ENCODE measurements around the gene SLC14A1.

Gene SLC14A1

GRCh38 chr18:45723567-45724355 is at the start of gene SLC14A1:
Gene SLC14A1, plus strand, starts transcription at chr18:45724181. Its CDS starts 6,140 bp downstream, at chr18:45730321.
- no peak within 1 kb of the TSS for H3K4me3 ChIP-seq (ENCODE audit: insufficient read length, low read depth)
- no peak for DNase-seq (ENCODE audit: low read depth, low spot score)
- H3K36me3 ChIP-seq (ENCODE audit: insufficient read depth, insufficient read length, low read length) = no peaks in the 10 kb centered on the region

GRCh38 chr18:45677276-45677807 is 46.6 kb upstream of the SLC14A1 start:
- no peaks in the 10 kb centered on the region for H3K36me3 ChIP-seq (ENCODE audit: insufficient read depth, insufficient read length, low read length)
- no peaks in the 10 kb centered on the region for H3K9me3 ChIP-seq (ENCODE audit: insufficient read depth, low read length)
- H3K9ac ChIP-seq (ENCODE audit: insufficient read length, low read depth) = no peak overlapping the region
- no peak overlapping the region for H3K4me3 ChIP-seq (ENCODE audit: insufficient read length, low read depth)
- H3K27me3 ChIP-seq (ENCODE audit: insufficient read depth, insufficient read length) = no peaks in the 10 kb centered on the region
- DNase-seq (ENCODE audit: low read depth, low spot score) = no peak
- TF ChIP-seq YY1 (IDR thresholded peaks at IDR 0.05; ENCODE audit: insufficient read depth, insufficient read length) = no peak
- no peak for TF ChIP-seq ZNF274 (IDR thresholded peaks at IDR 0.05; ENCODE audit: low read depth, low read length)
- no peak for TF ChIP-seq SUZ12 (IDR thresholded peaks at IDR 0.05; ENCODE audit: extremely low read depth, insufficient read depth, insufficient read length)
- H3K4me1 ChIP-seq (ENCODE audit: insufficient read depth, insufficient read length) = no peaks in the 10 kb centered on the region

More at GRCh38 chr18:45723567-45724355, at the start of gene SLC14A1:
- H3K4me1 ChIP-seq (ENCODE audit: insufficient read depth, insufficient read length) = no peaks in the 10 kb centered on the region
- TF ChIP-seq YY1 (IDR thresholded peaks at IDR 0.05; ENCODE audit: insufficient read depth, insufficient read length) (no peak), SUZ12 (IDR thresholded peaks at IDR 0.05; ENCODE audit: extremely low read depth, insufficient read depth, insufficient read length) (no peak), ZNF274 (IDR thresholded peaks at IDR 0.05; ENCODE audit: low read depth, low read length) (no peak)
- H3K27me3 ChIP-seq (ENCODE audit: insufficient read depth, insufficient read length) = no peaks in the 10 kb centered on the region
- no peak within 1 kb of the TSS for H3K9ac ChIP-seq (ENCODE audit: insufficient read length, low read depth)
- no peaks in the 10 kb centered on the region for H3K9me3 ChIP-seq (ENCODE audit: insufficient read depth, low read length)

- DNase-seq (ENCODE audit: low read depth, low spot score) = no peak
- Histone ChIP-seq H3K4me1 (ENCODE audit: insufficient read depth, insufficient read length) (no peaks in the 10 kb centered on the region), H3K9ac (ENCODE audit: insufficient read length, low read depth) (no peak overlapping the region), H3K4me3 (ENCODE audit: insufficient read length, low read depth) (no peak overlapping the region), H3K27me3 (ENCODE audit: insufficient read depth, insufficient read length) (no peaks in the 10 kb centered on the region), H3K9me3 (ENCODE audit: insufficient read depth, low read length) (no peaks in the 10 kb centered on the region), H3K36me3 (ENCODE audit: insufficient read depth, insufficient read length, low read length) (no peaks in the 10 kb centered on the region)
- no peak for TF ChIP-seq YY1 (IDR thresholded peaks at IDR 0.05; ENCODE audit: insufficient read depth, insufficient read length)
- TF ChIP-seq SUZ12 (IDR thresholded peaks at IDR 0.05; ENCODE audit: extremely low read depth, insufficient read depth, insufficient read length) = no peak
- no peak for TF ChIP-seq ZNF274 (IDR thresholded peaks at IDR 0.05; ENCODE audit: low read depth, low read length)
Observed at GRCh38 chr18:45678441-45678840, 45.5 kb upstream of the SLC14A1 start.

GRCh38 chr18:45678850-45679249 is 45.1 kb upstream of the SLC14A1 start:
- Histone ChIP-seq H3K9ac (ENCODE audit: insufficient read length, low read depth) (no peak overlapping the region), H3K27me3 (ENCODE audit: insufficient read depth, insufficient read length) (no peaks in the 10 kb centered on the region), H3K36me3 (ENCODE audit: insufficient read depth, insufficient read length, low read length) (no peaks in the 10 kb centered on the region), H3K4me3 (ENCODE audit: insufficient read length, low read depth) (no peak overlapping the region), H3K4me1 (ENCODE audit: insufficient read depth, insufficient read length) (no peaks in the 10 kb centered on the region), H3K9me3 (ENCODE audit: insufficient read depth, low read length) (no peaks in the 10 kb centered on the region)
- TF ChIP-seq SUZ12 (IDR thresholded peaks at IDR 0.05; ENCODE audit: extremely low read depth, insufficient read depth, insufficient read length) (no peak), ZNF274 (IDR thresholded peaks at IDR 0.05; ENCODE audit: low read depth, low read length) (no peak), YY1 (IDR thresholded peaks at IDR 0.05; ENCODE audit: insufficient read depth, insufficient read length) (no peak)
- DNase-seq (ENCODE audit: low read depth, low spot score) = no peak

- no peaks in the 10 kb centered on the region for H3K4me1 ChIP-seq (ENCODE audit: insufficient read depth, insufficient read length)
- H3K9ac ChIP-seq (ENCODE audit: insufficient read length, low read depth) = no peak overlapping the region
- no peaks in the 10 kb centered on the region for H3K36me3 ChIP-seq (ENCODE audit: insufficient read depth, insufficient read length, low read length)
- DNase-seq (ENCODE audit: low read depth, low spot score) = no peak
- no peak overlapping the region for H3K4me3 ChIP-seq (ENCODE audit: insufficient read length, low read depth)
- no peaks in the 10 kb centered on the region for H3K27me3 ChIP-seq (ENCODE audit: insufficient read depth, insufficient read length)
- no peak for TF ChIP-seq SUZ12 (IDR thresholded peaks at IDR 0.05; ENCODE audit: extremely low read depth, insufficient read depth, insufficient read length)
- no peak for TF ChIP-seq YY1 (IDR thresholded peaks at IDR 0.05; ENCODE audit: insufficient read depth, insufficient read length)
- no peak for TF ChIP-seq ZNF274 (IDR thresholded peaks at IDR 0.05; ENCODE audit: low read depth, low read length)
- H3K9me3 ChIP-seq (ENCODE audit: insufficient read depth, low read length) = no peaks in the 10 kb centered on the region
Observed at GRCh38 chr18:45680066-45680690, 43.8 kb upstream of the SLC14A1 start.

GRCh38 chr18:45682181-45682580 is 41.8 kb upstream of the SLC14A1 start:
- Histone ChIP-seq H3K27me3 (ENCODE audit: insufficient read depth, insufficient read length) (no peaks in the 10 kb centered on the region), H3K4me3 (ENCODE audit: insufficient read length, low read depth) (no peak overlapping the region), H3K9ac (ENCODE audit: insufficient read length, low read depth) (no peak overlapping the region), H3K9me3 (ENCODE audit: insufficient read depth, low read length) (no peaks in the 10 kb centered on the region), H3K4me1 (ENCODE audit: insufficient read depth, insufficient read length) (no peaks in the 10 kb centered on the region), H3K36me3 (ENCODE audit: insufficient read depth, insufficient read length, low read length) (no peaks in the 10 kb centered on the region)
- DNase-seq (ENCODE audit: low read depth, low spot score) = no peak
- TF ChIP-seq SUZ12 (IDR thresholded peaks at IDR 0.05; ENCODE audit: extremely low read depth, insufficient read depth, insufficient read length) = no peak
- TF ChIP-seq YY1 (IDR thresholded peaks at IDR 0.05; ENCODE audit: insufficient read depth, insufficient read length) = no peak
- TF ChIP-seq ZNF274 (IDR thresholded peaks at IDR 0.05; ENCODE audit: low read depth, low read length) = no peak

Measured in NT2/D1 (cell line).